Right lung (tissue), 5 donors: ENCODE results near the gene MEST. TPM values are rescaled to one million over a fixed set of nuclear protein-coding genes. Genes with fewer than 3 reads are reported as not detected.
"Not testable (repeated sequence)": the region's sequence is repeated elsewhere in the genome, so short reads cannot be mapped to it uniquely, and the experiment has no call there.

Experiments
- DNase-seq, 2 donors: peaks; one replicate each; pipeline ENCODE4 v3.0.0-alpha.2; 2013
- polyA plus RNA-seq, 5 donors: library from polyadenylated mRNA; unstranded; fragments of 120-200 nt; gene quantifications; one replicate each; pipeline versions ENCODE4 v1.2.1 to v1.2.3, GENCODE V29; 2013; ENCODE audit warnings: inconsistent platforms in 1 of 5, low replicate concordance in 1 of 5; ENCODE audit not compliant: insufficient read length in 5 of 5, insufficient read depth in 1 of 5

The MEST gene
- polyA plus RNA-seq, 5 donors: 368 to 456 (median 406) TPM

GRCh38 chr7:130479716-130480400 lies 12.0 kb upstream of the MEST start:
- no peak for DNase-seq

GRCh38 chr7:130481898-130482297 lies 10.0 kb upstream of the MEST start:
- DNase-seq: no peak

DNA sequence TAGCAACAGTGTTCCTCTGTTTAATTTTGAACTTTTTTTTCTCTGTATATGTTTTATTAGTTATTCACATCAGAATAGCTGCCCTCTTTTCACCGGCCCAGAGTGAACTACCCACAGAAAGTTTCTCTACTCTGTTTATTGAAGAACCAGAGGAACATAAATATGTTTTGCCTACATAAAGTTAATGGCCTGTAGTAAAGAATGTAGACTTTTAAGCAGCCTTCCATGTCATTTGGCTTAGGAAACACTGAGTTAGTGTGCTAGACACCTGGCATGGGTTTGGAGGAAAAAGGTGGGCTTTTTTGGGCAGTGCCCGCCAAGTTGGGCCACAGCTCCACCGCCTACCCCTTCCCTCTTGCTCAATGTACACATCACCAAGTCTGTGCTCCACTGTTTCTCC lies 8.9 kb upstream of the MEST start:
- no peak for DNase-seq

DNA sequence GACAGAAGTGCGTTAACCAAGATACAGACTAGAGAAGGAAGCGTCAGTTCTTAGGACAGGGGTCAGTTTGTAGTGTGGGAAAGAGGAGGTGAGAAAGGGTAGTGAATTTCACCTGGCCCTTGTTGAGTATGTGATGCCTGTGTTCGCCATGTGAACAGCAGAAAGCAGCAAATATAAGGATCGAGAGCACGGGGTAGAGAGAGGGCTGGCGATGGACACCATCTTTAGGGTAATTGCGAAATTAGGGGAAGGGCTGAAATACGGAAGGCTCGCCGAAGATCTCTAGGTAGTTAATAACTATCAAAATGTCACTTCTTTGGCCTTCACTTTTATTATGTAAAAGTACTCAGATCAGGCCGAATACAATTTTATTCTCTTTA lies 6.2 kb upstream of the MEST start:
- DNase-seq: no peak

- DNase-seq: peak; percentile 71 to 74
Measured at GRCh38 chr7:130486114-130486953, 5.6 kb upstream of the MEST start.

- no peak for DNase-seq
Measured at GRCh38 chr7:130486954-130487436, 4.9 kb upstream of the MEST start.

GRCh38 chr7:130488392-130489139 lies 3.3 kb upstream of the MEST start:
- DNase-seq: peak in 1 of 2 donors; percentile 29

DNA sequence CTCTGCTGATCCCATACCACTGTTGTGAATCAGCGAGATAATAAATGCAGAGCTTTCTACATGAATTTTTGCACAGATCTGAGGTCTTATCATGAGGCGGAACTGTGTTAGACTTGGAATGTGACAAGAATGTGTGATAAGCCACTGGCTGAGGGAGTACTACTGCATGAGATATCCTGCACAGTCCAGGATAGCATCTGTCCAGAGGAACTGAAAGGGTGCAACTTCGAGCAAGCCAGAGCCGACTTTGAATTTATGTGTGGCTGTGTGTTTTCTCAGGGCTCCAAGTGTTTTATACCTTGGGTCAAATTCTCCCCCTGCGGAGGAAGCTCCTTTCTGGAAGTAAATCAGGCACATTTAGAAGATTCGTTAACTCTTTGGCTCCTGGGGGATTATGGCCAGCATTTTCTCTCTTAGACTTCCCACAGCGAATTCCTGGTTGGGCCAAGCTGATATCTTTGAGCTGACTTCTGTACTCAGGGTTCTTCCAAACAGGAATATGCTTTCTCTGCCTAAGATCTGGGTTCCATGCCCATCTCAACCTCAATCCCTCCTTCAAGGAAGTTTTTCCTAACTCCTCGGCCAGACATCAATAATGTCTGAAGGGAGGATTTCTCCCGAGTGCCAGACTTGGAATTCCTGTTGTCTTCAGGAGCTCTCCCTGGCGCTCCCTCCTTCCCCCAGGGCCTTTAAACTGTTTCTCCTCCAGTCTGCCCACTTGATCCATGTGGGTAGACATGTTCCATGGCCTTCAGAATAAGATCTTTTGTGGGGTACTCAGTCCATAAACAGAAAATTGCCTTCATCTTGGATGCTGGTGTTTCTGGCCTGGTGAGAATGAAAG lies 2.5 kb upstream of the MEST start:
- DNase-seq: no peak

GRCh38 chr7:130490311-130490791 lies 1.5 kb upstream of the MEST start:
- no peak for DNase-seq

- DNase-seq: peak; percentile 60
Measured at GRCh38 chr7:130490888-130491804, 739 bp upstream of the MEST start.

GRCh38 chr7:130492523-130493274 lies 814 bp downstream of the MEST start:
- DNase-seq: no peak

- no peak for DNase-seq
Measured at GRCh38 chr7:130493275-130493873, 1.5 kb downstream of the MEST start.

GRCh38 chr7:130494431-130494858 lies 2.6 kb downstream of the MEST start:
- DNase-seq: no peak

DNA sequence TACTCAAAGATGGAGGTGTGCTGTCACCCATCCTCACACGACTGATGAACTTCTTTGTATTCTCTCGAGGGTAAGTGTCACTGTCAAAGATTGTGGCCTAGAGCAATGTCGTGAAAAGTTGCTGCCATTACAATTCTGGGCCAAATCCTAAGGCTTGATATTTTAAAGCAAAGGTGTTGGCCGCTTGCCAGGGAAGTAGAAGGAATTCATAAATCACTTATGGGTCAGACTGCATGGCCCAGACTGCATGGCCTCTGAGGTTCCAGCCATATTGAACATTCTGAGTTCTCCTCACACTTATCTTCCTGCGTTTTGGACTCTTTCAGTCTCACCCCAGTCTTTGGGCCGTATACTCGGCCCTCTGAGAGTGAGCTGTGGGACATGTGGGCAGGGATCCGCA lies 8.6 kb downstream of the MEST start:
- no peak for DNase-seq

DNA sequence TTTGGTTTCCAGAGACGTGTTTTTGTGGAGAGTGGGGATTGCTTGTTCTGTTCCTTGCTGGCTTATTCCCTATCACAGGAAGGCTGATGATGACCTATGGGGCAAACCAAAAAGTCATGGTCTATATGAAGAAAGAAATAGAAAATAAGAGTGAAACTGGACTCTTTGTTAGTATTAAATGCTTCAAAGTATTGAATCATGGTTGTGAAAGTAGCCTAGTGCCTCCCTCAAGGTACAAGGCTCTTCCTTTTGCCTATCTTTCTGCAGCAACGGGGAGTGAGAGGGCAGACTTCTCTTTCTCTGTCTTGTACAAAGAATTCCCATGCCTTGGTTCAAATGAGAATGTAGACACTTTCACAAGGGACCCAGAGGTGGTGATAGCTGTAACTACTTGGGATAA lies 9.0 kb downstream of the MEST start:
- no peak for DNase-seq

- no peak for DNase-seq
Measured at GRCh38 chr7:130505753-130506152, 13.9 kb downstream of the MEST start.

GRCh38 chr7:130506358-130506757 lies 14.5 kb downstream of the MEST start:
- no peak for DNase-seq

DNA sequence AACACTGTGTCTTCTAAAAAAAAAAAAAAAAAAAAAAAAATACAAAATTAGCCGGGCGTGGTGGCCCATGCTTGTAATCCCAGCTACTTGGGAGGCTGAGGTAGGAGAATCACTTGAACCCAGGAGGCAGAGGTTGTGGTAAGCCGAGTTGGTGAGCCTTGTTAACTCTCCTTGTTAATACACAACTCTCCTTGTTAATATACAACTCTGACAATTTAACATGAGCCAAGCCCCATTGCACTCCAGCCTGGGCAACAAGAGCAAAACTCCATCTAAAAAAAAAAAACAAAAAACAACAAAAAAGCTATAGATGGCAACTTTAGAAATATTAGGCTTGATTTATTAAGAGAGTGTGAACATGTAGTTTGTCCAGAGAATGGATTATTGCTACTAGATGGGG lies 20.2 kb downstream of the MEST start:
- not testable (repeated sequence) for DNase-seq

- no peak for DNase-seq
Measured at GRCh38 chr7:130513447-130513846, 21.6 kb downstream of the MEST start.
